Right lobe of liver (tissue), 6 donors: ENCODE data around the gene B3GALT6. TPM values are rescaled to one million over a fixed set of nuclear protein-coding genes. Genes with fewer than 3 reads are reported as not detected.

ENCODE experiments used
- ATAC-seq, 4 donors: fragments of 200-7000 bp; cut with Tn5 transposase; one replicate each; pipeline ENCODE4 v1.9.1; 2020; ENCODE audit warnings: mild to moderate bottlenecking in 4 of 4, moderate library complexity in 4 of 4
- DNase-seq, 3 donors: peaks; one replicate each; pipeline ENCODE4 v3.0.0-alpha.2; 2020
- H3K27ac ChIP-seq, 3 donors: fragments of 200-600 bp; one replicate each; pipeline ENCODE4 v1.8.0; 2022
- H3K27me3 ChIP-seq, 2 donors: fragments of 200-600 bp; one replicate each; pipeline ENCODE4 v1.8.0; 2022
- H3K36me3 ChIP-seq, 4 donors: fragments of 200-600 bp; sonication (generic) in 1 of 4; one replicate each; pipeline versions ENCODE4 v1.5.1 to v1.8.0; 2017 to 2022; ENCODE audit warnings: control low read depth in 1 of 4
- H3K4me1 ChIP-seq, 4 donors: fragments of 200-600 bp; sonication (generic) in 1 of 4; one replicate each; pipeline versions ENCODE4 v1.5.1 to v1.8.0; 2017 to 2022; ENCODE audit warnings: control low read depth in 1 of 4
- H3K4me3 ChIP-seq, 3 donors: fragments of 200-600 bp; one replicate each; pipeline ENCODE4 v1.8.0; 2022
- H3K9me3 ChIP-seq, 4 donors: fragments of 200-600 bp; sonication (generic) in 1 of 4; one replicate each; pipeline versions ENCODE4 v1.5.1 to v1.8.0; 2017 to 2022; ENCODE audit warnings: control low read depth in 1 of 4
- POLR2A ChIP-seq: fragments of 450-650 bp; IDR thresholded peaks from one replicate; pipeline ENCODE4 v1.6.1; 2017; ENCODE audit warnings: antibody characterized with exemption, mild to moderate bottlenecking
- WGBS: methylation state at CpG from one replicate; pipeline ENCODE4 v1.1.6; 2018; ENCODE audit warnings: low coverage, low lambda C conversion rate; ENCODE audit not compliant: insufficient coverage; ENCODE audit errors: missing lambda C conversion rate; 5-methylcytosine and 5-hydroxymethylcytosine counted together
- intact Hi-C, 2 donors: fragments of 100-400 bp; cut with DNase I; formaldehyde crosslinking; loops; one replicate each; pipeline versions ENCODE4 v1.11.2 to v1.14.1; 2022
- total RNA-seq, 6 experiments: library from RNA; depleted of rRNA in 2 of 6; stranded (reverse); fragments of >200 nt in 2 of 6; fragmentation: NEBNext Ultra II Directional in 3 of 6; extraction: Animal tissue kit (Norgen Biotek cat#: 25700) in 3 of 6; gene quantifications; one replicate each; pipeline versions ENCODE4 v1.1.0 to v1.2.4, GENCODE V29; 2016 to 2023
- TF ChIP-seq, protein P1 (sequence below), 4 donors: fragments of 200-600 bp in 3 of 4; fragments of 450-650 bp in 1 of 4; IDR thresholded peaks; one replicate each; pipeline versions ENCODE4 v1.5.1 to v1.8.0; 2016 to 2022; ENCODE audit warnings: antibody characterized with exemption in 4 of 4, mild to moderate bottlenecking in 2 of 4
- donor health status: DM: no; HTN: yes; CAD: no.
- donor health status: DM: no; HTN: no; CAD: no.
- donor health status: DM: no; HTN: no; CAD: no.
- donor health status: DM: no; HTN: yes; CAD: no.
- donor health status: DM: no; HTN: yes; CAD: no.

Gene B3GALT6
- total RNA-seq, 6 experiments from 2014 or later, result 6.3 to 14.3 (median 7.8) TPM

DNA sequence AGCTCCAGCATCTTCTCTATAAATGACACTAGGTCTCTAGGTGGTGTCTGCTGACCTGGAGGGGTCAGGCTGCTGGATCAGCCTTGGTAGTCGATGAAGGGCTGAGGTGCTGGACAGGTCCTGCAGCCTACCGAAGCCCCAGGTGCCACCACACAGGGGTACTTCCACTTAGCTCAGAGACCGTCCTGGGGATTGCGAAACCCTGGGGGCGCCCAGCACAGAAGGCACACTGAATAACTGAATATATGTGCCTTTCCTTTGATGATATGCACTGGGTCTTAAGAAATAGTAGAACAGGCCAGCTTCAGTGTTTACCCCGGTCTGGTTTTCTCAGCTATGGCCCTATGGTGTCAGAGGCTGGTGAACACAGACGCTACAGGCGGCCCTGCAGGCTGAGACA is 30.7 kb downstream of the B3GALT6 start:
- ATAC-seq (no peak), DNase-seq (no peak)
- intact Hi-C loops, result loop anchor here in 1 of 2 donors (10.0 kb wide), 1 partner anchor 138 kb away; no protein-coding TSS in a partner anchor
- no peaks in the 10 kb centered on the region for H3K4me1 ChIP-seq
- no peaks in the 10 kb centered on the region for H3K27me3 ChIP-seq
- H3K27ac ChIP-seq, result no peak overlapping the region
- TF ChIP-seq, protein P1, sequence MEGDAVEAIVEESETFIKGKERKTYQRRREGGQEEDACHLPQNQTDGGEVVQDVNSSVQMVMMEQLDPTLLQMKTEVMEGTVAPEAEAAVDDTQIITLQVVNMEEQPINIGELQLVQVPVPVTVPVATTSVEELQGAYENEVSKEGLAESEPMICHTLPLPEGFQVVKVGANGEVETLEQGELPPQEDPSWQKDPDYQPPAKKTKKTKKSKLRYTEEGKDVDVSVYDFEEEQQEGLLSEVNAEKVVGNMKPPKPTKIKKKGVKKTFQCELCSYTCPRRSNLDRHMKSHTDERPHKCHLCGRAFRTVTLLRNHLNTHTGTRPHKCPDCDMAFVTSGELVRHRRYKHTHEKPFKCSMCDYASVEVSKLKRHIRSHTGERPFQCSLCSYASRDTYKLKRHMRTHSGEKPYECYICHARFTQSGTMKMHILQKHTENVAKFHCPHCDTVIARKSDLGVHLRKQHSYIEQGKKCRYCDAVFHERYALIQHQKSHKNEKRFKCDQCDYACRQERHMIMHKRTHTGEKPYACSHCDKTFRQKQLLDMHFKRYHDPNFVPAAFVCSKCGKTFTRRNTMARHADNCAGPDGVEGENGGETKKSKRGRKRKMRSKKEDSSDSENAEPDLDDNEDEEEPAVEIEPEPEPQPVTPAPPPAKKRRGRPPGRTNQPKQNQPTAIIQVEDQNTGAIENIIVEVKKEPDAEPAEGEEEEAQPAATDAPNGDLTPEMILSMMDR (IDR thresholded peaks at IDR 0.05), result no peak
- TF ChIP-seq POLR2A, result no peak
- 88% methylated on average over 3 of the region's 8 CpGs for WGBS
- H3K4me3 ChIP-seq, result no peak overlapping the region
- H3K9me3 ChIP-seq, result no peaks in the 10 kb centered on the region
- peaks cover 0 to 46% (median 9%) of the 10 kb centered on the region in 4 donors for H3K36me3 ChIP-seq

DNA sequence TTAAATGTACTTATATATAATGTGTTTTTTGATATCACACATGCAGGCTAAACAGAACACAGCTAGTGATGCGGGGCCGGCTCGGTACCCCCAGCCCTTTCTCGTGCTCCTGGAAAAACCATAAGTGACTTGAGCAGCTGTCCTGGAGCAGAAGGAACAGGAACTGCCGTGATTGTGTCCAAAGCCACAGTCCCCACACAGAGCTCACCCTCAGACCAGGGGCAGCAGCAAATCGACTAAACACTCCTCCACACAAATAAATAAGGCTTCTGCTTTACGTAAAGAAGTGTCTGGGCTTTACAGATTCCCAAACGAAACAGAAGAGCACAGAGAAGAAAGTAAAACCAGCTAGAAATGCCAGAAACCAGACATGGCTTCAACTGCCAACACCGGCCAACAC is 32.0 kb downstream of the B3GALT6 start:
- TF ChIP-seq, protein P1 (IDR thresholded peaks at IDR 0.05), result no peak
- no peak for TF ChIP-seq POLR2A
- DNase-seq (no peak), ATAC-seq (no peak)
- no peak overlapping the region for H3K27ac ChIP-seq
- H3K36me3 ChIP-seq, result peaks cover 0 to 47% (median 9%) of the 10 kb centered on the region in 4 donors
- H3K4me1 ChIP-seq, result no peaks in the 10 kb centered on the region
- intact Hi-C loops, result loop anchor here in 1 of 2 donors (10.0 kb wide), 1 partner anchor 139 kb away; no protein-coding TSS in a partner anchor
- H3K9me3 ChIP-seq, result no peaks in the 10 kb centered on the region
- 84% methylated on average over 5 of the region's 9 CpGs for WGBS
- no peak overlapping the region for H3K4me3 ChIP-seq
- no peaks in the 10 kb centered on the region for H3K27me3 ChIP-seq

DNA sequence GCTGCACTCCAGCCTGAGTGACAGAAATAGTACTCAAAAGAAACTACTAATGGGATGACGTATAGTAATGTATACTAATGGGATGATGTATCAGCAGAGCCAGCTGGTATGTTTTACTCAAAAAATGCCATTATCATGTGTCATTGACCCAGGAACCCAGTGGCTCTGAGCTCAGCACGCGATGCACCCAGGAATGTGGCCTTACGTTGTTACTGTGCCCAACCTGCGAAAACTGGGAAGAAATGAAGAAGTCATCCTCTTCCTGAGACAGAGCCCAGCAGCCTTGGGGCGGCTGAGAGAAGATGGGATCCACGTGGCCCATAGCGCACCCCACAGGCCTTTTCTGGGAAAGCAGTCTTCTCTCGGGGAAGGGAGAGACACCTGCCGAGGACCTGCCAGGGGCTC is 32.8 kb downstream of the B3GALT6 start:
- no peak overlapping the region for H3K27ac ChIP-seq
- H3K27me3 ChIP-seq, result no peaks in the 10 kb centered on the region
- no peaks in the 10 kb centered on the region for H3K9me3 ChIP-seq
- no peaks in the 10 kb centered on the region for H3K4me1 ChIP-seq
- ATAC-seq (no peak), DNase-seq (no peak)
- intact Hi-C loops, result loop anchor here in 1 of 2 donors (10.0 kb wide), 1 partner anchor 140 kb away; no protein-coding TSS in a partner anchor
- 64% methylated on average over 1 of the region's 10 CpGs for whole genome bisulfite sequencing
- TF ChIP-seq, protein P1 (IDR thresholded peaks at IDR 0.05), result peak in 1 of 4 donors; percentile 8
- TF ChIP-seq POLR2A, result no peak
- H3K4me3 ChIP-seq, result no peak overlapping the region
- peaks cover 0 to 47% (median 9%) of the 10 kb centered on the region in 4 donors for H3K36me3 ChIP-seq

DNA sequence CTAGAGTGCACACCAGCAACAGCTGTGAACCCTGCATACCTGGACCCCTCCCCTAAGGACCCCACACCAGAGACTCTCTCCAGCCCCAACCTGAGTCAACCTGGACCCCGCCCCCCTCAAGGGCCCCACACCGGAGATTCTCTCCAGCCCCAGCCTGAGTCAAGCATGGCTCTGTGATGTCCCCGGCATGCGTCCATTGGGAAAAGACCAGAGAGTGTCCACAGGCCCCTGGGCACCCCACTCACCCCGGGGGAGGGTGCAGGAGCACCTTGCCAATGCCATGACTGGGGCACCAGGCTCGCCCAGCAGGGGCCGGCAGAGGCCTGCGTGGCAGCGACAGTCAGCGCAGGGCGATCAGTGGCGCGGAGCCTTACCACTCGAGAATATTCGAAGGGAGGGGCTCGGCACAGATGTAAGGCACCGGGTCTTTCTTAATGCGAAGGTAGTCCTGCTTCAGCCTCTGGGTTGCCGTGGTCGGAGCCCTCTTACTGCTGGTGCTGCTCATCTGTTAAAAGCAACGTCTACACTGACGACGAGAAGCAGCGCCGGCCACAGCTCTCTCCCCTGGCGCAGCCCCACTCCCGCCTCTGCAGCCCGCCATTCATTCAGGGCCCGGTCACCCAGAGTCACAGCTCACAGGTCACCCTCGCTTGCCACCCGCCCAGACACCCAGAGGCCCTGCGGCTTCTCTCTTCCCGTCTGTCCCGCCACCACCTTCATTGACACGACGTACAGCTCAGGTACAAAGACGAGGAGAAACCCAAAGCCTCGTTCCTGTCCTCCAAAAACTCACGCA is 35.6 kb downstream of the B3GALT6 start:
- no peak overlapping the region for H3K4me3 ChIP-seq
- 85% methylated on average over 4 of the region's 39 CpGs for WGBS
- intact Hi-C loops, result loop anchor here in 1 of 2 donors (10.0 kb wide), 1 partner anchor 143 kb away; no protein-coding TSS in a partner anchor
- H3K27ac ChIP-seq, result no peak overlapping the region
- H3K9me3 ChIP-seq, result no peaks in the 10 kb centered on the region
- H3K27me3 ChIP-seq, result no peaks in the 10 kb centered on the region
- TF ChIP-seq, protein P1 (IDR thresholded peaks at IDR 0.05), result no peak
- TF ChIP-seq POLR2A, result no peak
- peaks cover 0 to 21% (median 10%) of the 10 kb centered on the region in 4 donors for H3K4me1 ChIP-seq
- ATAC-seq, result no peak
- H3K36me3 ChIP-seq, result peaks cover 0 to 32% (median 5%) of the 10 kb centered on the region in 4 donors
- DNase-seq, result peak in 1 of 3 donors; percentile 45
